IPS-11a (cell line): Measurements from ENCODE around the gene EIF6.
"Not testable (repeated sequence)": the region's sequence is repeated elsewhere in the genome, so short reads cannot be mapped to it uniquely, and the experiment has no call there.

ENCODE experiments used
- H3K4me3 ChIP-seq: one replicate; pipeline ENCODE4 v1.5.1; 2013; ENCODE audit warnings: low read depth, low read length, control low read depth

The EIF6 gene

GRCh38 chr20:35284267-35284991 is at the start of gene EIF6:
Gene EIF6 (minus strand): TSS chr20:35284772. CDS start chr20:35284487, 285 bp downstream.
- peak within 1 kb of the TSS; percentile 94 for H3K4me3 ChIP-seq

- no peak overlapping the region for H3K4me3 ChIP-seq
Measured at GRCh38 chr20:35333606-35334005, 49.0 kb upstream of the EIF6 start.

- H3K4me3 ChIP-seq, result no peak overlapping the region
Measured at GRCh38 chr20:35332540-35333200, 48.1 kb upstream of the EIF6 start.

- H3K4me3 ChIP-seq, result no peak overlapping the region
Measured at GRCh38 chr20:35329435-35330139, 45.0 kb upstream of the EIF6 start.

GRCh38 chr20:35328689-35329088 is 44.1 kb upstream of the EIF6 start:
- H3K4me3 ChIP-seq, result no peak overlapping the region

GRCh38 chr20:35328095-35328685 is 43.6 kb upstream of the EIF6 start:
- H3K4me3 ChIP-seq, result no peak overlapping the region

- H3K4me3 ChIP-seq, result no peak overlapping the region
Measured at GRCh38 chr20:35327074-35327976, 42.8 kb upstream of the EIF6 start.

GRCh38 chr20:35326740-35327073 is 42.1 kb upstream of the EIF6 start:
- H3K4me3 ChIP-seq, result no peak overlapping the region

- H3K4me3 ChIP-seq, result no peak overlapping the region
Measured at GRCh38 chr20:35326021-35326739, 41.6 kb upstream of the EIF6 start.

- no peak overlapping the region for H3K4me3 ChIP-seq
Measured at GRCh38 chr20:35325401-35325800, 40.8 kb upstream of the EIF6 start.

- H3K4me3 ChIP-seq, result no peak overlapping the region
Measured at GRCh38 chr20:35320396-35321126, 36.0 kb upstream of the EIF6 start.

GRCh38 chr20:35319871-35320197 is 35.3 kb upstream of the EIF6 start:
- no peak overlapping the region for H3K4me3 ChIP-seq

- H3K4me3 ChIP-seq, result no peak overlapping the region
Measured at GRCh38 chr20:35319192-35319870, 34.8 kb upstream of the EIF6 start.

GRCh38 chr20:35318502-35319157 is 34.1 kb upstream of the EIF6 start:
- no peak overlapping the region for H3K4me3 ChIP-seq

GRCh38 chr20:35317416-35318210 is 33.0 kb upstream of the EIF6 start:
- no peak overlapping the region for H3K4me3 ChIP-seq

GRCh38 chr20:35316086-35316485 is 31.5 kb upstream of the EIF6 start:
- no peak overlapping the region for H3K4me3 ChIP-seq

- H3K4me3 ChIP-seq, result not testable (repeated sequence)
Measured at GRCh38 chr20:35315632-35316020, 31.1 kb upstream of the EIF6 start.
